GM19468 (cell line): Measurements from ENCODE around the gene PCBP3.

Experiments
- ATAC-seq: cut with Tn5 transposase; IDR thresholded peaks from one replicate; pipeline ENCODE4 v1.9.1; 2021; ENCODE audit warnings: mild to moderate bottlenecking, moderate library complexity, moderate number of reproducible peaks; ENCODE audit not compliant: unreplicated experiment; ENCODE audit errors: extremely low read depth

Gene PCBP3

DNA sequence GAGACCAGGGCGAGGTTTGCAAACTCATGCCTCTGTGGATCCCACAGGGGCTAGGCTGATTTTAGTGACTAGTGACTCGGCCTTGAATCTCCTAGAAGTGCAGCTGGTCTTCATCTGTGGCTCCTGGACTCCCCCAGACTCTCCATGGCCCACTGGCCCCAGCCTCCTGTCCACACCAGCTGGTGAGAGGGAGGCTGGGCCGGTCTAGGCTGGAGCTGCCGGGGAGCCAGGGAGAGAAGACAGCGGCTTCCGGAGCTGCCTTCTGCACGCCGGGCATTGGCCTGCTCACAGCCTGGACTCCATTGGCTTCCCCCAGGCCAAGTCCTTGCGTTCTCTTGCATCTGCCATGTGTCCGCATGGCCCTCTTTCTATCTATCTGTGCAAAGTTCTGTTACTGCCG, 285.9 kb downstream of the PCBP3 start:
- no peak for ATAC-seq

DNA sequence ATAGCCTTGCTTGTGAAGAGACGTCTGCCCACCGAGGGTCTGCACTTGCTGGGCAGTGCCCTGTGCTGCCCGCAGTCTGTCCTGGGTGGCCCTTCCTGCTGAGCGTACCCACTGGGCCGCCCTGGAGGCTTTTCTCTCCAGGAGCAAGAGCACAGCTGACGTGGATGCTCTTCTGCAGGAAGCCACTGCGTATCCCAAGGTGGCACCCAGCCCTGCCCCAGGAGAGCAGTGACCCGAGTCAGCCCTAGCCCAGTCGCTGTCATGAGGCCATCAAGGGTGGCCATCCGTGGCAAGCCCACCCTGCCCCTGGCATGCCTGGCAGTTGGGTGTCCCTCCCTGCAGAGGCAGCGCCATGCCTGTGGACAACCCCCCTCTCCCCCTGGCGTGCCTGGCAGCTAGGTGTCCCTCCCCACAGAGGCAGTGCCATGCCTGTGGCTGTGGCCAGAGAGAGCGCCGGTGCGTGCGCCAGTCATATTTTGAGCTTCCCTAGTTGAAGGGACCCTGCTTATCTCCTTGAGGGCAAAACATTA, 286.8 kb downstream of the PCBP3 start:
- no peak for ATAC-seq

DNA sequence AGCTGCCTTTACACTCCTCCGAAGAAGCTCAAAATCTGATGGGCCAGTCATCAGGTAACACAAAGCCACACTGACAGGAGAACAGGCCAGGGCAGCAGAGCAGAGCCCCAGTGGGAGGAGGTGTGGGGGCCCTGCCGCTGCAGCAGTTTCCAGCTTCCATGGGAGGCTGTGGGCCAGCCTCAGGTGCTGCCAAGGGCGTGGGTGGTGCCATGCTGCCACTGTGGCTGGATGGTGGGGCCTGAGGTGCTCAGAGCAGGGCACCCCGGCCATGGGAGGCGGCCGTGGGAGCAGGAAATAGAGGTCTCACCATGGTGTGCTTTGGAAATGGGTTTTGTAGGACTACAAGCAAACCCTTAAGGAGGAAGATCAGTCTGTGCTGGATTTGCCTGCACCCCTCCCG, 287.3 kb downstream of the PCBP3 start:
- ATAC-seq: no peak

DNA sequence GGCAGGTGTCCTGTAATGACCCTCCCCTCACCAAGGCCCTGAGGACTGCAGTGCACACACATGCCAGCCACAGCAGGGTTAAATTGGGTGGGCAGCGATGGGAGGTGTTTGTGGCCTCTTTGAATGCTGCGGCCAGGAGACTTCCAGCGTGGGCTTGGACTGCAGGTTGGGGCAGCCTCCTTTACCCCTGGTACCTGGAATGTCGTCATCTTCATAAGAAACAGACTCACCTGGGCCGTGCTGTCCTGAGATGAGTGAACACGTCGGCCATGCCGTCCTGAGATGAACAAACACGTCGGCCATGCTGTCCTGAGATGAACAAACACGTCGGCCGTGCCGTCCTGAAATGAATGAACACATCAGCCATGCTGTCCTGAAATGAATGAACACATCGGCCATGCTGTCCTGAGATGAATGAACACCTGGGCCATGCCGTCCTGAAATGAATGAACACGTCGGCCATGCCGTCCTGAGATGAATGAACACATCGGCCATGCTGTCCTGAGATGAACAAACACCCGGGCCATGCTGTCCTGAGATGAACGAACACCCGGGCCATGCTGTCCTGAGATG, 288.0 kb downstream of the PCBP3 start:
- no peak for ATAC-seq

DNA sequence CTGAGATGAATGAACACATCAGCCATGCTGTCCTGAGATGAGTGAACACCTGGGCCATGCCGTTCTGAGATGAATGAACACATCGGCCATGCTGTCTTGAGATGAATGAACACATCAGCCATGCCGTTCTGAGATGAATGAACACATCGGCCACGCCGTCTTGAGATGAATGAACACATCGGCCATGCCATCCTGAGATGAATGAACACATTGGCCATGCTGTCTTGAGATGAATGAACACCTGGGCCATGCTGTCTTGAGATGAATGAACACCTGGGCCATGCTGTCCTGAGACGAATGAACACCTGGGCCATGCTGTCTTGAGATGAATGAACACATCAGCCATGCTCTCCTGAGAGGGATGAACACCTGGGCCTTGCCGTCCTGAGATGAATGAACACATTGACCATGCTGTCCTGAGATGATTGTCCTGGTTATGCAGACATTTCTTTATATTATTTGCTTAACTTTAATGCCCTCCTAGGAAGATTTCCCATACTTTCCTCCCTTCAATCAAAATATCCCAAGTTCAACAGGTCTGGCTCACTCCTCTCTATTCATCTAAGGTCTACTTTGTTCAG, 289.5 kb downstream of the PCBP3 start:
- no peak for ATAC-seq

DNA sequence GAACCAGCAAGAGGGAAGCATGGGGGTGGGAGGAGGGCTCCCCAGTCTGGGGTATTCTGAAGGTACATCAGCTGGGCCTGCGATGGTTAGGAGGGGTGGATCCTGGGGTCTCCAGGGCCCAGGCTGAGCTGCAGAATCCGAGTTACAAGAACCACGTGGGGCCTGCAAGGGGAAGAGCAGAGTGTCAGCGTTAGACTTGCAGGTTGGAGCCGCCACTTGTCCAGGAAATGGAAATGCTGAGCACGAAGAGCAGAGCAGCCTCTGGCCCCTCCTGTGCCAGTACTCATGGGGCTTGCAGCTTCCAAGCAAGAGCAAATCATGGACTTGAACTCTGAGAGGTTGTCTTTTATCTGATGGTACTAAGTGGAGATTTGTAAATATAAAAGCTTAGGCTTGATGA, 290.6 kb downstream of the PCBP3 start:
- ATAC-seq: no peak

DNA sequence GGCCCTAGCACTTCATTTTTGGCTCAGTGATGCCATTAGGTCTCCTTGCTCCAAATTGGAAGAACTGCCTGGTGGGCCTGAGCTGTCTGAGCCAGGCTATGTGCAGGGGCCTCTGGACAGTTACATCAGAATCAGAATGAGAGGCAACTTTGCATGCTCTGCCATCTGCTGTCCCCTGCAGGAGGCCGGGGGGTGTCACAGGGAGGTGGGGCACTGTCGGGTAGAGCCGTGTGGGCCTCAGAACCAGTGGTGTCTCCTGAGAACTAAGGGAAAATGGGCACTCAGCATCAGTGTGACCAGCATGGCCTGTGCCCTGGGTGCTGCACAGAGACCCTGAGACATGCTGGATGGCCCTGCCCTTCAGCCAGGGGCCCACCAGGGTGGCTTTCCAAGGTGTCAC, 291.0 kb downstream of the PCBP3 start:
- no peak for ATAC-seq

DNA sequence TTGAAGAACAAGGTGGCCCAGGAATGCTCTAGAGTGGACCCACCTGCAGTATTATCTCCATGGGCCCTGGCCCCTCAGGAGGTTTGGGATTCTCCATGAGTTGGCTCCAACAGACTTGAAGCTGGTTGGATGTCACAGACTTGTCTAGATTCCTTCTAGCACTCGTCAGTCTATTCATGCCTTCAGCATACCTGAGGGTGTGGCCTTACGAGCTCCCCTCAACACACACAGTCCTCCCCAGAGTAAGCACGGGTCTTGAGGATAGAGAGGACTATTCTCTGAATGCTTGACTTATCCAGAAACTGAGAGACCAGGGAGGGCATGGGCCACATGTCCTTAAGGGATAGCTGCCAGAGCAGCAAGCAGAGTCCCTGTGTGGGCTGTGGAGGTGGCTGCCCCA, 292.1 kb downstream of the PCBP3 start:
- ATAC-seq: no peak

DNA sequence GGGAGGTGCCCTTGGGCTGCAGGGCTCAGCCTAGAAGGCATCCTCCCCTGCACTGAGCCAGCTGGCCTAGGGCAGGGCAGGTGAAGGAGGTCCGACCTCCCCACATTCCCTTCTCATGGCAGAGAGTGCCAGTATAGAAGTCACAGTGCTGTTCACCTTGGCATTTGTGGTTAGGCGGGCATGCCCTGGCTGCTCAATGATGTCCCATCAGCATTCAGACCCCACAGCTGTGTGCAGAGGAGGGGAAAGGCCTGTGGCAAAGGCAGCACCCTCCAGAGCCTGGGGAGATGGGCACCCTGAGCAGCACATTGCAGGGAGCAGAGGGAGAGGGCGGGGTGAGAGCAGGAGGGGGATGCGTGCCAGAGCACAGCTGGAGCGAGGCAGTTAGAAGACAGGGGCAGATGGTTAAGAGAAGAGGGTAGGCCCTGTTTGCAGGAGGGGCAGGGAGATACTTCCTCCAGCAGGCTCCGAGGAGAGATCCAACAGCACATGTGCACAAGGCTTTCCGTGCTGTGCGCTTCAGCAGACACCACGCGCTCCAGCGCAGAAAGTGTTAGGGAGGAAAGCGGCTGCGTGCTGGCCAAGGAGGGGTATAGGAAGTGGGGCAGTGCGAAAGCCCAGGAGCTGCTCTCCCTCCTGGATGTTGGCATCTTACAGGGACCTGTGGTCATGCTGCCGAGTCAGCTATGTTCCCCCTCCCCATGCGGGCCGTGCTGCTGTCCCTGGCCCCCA, 294.4 kb downstream of the PCBP3 start:
- no peak for ATAC-seq

DNA sequence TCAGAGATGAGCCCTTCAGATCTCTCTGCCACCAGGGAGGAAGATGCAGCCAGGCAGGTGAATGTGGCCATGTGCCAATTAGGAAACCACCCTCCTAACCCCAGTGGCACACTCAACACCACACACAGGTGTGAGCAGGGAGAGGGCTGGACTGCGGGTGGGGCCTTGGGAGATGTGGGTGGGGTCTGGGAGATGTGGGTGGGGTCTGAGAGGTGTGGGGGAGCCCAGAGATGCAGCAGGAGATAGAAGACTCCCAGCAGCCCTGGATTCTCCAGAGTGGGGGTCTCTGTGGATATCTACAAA, 294.9 kb downstream of the PCBP3 start:
- no peak for ATAC-seq

DNA sequence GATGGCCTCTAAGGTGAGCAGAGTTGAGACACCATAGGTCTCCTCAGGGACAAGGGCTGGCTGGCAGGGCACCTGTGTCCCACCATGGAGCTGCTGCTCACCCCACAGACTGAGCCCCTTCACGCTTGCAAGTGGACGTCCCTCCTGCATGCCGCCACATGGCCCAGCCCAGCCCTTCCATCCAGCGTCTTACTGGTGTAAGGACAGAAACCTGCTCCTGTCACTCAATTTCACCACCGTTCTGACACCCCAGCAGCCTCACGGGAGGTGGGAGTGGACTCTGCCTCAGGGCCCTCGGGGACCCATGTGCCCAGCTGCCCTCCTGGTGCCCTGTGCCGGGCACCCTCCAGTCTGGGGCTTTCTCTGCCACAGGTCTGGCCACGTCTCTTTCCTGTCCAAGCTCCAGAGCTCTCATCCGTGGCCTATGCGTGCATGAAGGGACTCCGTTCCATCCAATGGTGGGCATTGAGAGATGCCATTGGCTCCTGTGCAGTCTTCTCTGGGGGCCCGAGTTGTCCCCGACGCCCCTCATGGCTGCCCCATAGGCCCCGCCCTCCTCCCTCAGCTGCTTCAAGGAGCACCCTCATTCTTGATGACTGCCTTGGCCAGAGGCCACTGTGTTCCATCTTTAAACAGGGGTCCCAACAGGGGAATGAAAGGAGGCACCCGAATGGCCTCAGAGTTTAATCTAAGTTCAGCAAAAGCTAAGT, 295.4 kb downstream of the PCBP3 start:
- no peak for ATAC-seq

DNA sequence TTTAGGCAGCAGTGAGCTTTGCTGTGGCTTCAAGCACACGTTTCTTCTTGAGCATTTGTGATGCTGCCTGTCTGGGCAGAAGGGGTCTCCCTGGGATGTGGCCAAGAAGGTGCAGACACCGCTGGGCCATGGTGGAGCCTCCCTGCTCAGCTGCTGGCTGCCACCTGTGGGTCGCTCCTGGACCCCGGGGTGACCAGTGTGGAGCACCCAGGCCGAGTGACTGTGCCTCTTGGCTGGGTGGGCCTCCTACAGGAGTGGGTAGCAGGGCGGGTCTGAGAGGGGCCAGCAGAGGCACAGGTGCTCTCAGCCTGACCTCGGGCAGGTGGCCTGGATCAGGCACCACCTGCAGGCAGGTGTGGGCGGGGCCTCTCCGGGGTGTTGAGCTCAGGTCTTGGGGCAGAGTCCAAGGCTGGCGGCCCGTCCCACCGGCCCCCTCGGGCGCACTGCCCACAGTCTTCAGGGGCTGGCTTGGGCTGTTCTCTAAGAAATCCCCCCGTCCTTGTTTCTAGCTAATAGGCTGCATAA, 296.1 kb downstream of the PCBP3 start:
- no peak for ATAC-seq

DNA sequence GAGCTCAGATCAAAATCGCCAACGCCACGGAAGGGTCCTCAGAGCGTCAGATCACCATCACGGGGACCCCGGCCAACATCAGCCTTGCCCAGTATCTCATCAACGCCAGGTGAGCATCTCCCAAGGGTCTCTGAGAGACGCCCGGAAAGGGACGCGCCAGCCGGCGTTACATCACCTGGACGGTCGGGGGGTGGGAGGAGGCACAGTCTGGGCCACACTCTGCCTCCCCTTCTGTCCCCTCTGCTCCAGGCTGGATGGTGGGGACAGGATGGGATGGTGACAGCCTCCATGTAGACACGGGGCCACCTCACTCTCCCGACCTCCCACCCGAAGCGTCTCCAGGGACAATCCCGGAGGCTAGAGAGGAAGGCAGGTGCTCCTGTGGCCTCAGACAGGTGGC, 296.6 kb downstream of the PCBP3 start:
- no peak for ATAC-seq

DNA sequence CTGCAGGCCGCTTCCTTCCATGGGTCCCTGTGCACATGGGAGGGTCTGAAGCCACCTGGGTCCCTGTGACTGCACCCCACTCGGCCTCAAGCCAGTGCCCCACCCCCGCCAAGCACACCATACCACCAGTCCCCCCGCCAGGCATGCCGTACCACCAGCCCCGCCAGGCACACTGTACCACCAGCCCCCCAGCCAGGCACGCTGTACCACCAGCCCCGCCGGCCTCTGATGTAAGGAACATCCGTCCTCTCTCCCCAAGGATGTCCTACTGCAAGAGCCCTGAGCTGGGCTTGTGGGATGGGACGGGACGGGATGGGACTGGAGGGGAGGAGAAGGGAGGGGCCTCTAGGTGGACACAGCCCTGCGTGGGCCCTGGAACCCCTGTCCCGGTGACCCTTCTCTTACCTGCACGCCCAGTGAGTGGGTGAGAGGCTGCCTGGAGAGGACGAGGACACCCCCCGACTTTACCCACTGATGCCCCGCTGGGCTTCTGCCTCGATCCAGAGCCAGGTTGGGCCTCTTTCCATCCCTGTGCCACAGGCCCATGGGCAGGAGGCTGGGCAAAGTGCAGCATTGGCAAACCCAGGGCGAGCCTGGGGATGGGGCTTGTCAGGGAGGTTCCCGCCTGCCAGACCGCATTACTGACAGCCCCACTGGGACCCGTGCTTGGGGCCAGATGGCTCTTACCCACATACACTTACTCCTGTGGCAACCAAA, 297.3 kb downstream of the PCBP3 start:
- ATAC-seq: no peak

DNA sequence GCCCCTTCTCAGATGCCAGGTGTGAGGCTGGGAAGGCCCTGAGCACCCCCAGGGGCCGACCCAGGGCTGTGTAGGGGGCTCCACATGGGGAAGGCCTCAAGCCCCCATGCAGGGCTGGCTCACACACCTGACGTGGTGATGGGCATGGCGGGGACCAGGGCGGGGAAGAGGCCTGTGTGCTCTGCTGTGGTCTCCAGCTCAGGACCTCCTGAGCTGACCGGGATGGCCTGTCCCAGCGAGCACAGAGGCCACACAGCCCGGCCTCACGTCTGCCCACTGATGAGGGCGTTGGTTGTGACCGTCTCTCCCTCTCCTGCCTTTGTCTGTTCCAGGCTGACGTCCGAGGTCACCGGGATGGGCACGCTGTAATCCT, 297.8 kb downstream of the PCBP3 start:
- no peak for ATAC-seq

DNA sequence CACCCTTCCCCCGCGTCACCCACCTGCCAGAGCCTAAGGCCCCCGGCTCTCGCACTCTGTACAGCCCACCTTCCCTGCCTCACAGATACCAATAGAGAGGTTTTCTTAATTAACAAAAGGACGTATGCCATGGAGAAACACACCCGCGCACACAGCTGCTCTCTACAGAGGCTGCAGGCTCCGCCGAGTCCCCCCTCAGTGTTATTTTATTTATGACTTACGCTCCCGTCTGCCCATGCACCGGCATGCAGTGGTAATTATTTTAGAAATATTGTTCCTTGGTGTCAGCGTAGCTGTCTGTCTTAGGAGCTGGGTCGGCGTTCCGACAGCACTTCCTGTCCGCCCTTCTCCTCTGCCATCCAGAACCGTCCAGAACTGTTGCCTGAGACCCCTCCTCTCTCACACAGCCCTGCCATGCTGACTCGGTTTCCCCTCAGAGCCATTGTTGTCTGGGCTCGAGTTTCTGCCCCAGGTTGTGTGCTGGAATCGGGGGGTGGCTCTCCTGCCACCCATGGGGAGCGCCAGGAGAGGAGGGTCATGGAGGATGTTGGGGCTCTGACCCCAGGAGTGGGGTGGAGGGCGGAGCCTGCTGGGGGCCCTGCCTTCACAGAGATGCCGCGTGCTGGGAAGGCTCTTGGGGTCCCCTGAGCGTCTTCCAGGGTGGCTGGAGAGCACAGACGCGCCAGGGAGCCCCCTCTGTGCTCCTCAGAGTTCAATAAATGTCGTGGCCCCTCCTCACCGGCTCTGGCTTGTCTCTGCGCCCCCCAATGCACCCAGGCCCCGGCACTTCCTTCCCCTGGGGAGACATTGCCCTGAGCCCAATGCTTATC, 298.4 kb downstream of the PCBP3 start:
- no peak for ATAC-seq

DNA sequence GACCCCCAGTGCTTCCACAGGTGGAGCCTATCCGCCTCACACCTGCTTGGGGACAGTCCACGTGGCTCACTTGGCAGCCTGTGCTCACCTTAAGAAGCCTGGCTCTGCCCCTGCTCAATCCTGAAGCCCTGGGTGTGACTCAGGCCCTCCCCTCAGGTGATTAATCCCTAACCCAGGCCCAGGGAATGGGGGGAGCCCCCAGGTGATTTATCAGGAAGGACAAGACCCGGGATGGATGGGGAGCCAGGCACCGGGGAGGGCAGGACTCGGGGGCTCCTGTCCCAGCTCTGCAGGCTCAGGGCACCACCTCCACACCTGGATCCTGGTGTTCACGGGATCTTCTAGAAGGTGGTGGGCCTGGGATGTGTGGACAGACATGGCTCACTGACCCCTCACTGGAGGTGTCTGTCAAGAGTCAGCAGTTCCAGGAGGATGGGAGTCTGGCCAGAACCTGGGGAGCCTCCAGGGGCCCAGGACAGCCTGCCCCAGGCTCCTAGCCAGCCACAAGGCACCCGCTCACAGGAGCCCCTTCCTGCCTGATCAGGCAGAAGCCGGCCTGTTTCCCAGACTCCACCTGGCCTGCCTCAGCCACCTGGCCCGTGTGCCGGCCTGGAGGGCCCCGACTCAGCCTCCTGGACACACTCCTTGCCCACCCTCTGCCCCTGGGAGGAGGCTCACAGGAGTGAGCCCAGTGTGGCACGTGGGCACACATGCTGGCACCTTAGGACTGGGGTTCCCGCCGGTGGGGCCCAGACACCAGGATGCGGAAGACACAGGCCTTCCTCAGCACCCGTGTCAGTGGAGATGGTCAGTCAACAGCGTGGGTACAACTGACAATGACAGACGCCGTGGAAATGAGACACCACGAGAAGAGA, 299.5 kb downstream of the PCBP3 start:
- ATAC-seq: no peak

DNA sequence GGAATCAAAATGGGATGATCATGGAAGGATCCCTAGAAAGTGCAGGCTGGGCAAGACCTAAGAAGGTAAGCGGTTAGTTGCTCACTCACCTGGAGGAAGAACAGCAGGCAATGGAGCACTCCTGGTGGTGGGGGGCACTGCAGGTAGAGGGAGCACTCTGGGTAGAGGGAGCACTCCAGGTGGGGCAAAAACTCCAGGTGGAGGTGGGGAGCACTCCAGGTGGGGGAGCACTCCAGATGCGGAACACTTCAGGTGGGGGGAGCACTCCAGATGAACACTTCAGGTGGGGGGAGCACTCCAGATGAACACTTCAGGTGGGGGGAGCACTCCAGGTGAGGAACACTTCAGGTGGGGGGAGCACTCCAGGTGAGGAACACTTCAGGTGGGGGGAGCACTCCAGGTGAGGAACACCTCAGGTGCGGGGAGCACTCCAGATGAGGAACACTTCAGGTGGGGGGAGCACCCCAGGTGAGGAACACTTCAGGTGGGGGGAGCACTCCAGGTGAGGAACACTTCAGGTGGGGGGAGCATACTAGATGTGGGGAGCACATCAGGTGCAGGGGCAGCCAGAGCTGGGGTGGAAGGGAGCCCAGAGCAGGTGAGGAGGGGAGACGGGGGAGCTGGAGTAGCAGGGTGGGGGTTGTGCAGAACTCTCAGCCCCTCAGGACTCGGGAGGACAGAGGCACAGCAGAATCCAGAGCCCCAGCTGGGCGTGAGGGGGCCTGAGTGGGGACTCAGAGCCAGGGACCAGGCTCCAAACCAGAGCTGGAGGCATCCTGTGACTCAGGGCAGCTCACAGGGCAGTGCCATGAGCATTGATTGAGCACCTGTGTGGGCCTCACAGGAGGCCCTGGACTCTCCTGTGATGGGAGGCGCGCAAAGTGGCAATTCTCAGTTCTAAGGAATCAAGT, 300.4 kb downstream of the PCBP3 start:
- ATAC-seq: no peak
